ENCODE data around the gene VAV3.

DNA sequence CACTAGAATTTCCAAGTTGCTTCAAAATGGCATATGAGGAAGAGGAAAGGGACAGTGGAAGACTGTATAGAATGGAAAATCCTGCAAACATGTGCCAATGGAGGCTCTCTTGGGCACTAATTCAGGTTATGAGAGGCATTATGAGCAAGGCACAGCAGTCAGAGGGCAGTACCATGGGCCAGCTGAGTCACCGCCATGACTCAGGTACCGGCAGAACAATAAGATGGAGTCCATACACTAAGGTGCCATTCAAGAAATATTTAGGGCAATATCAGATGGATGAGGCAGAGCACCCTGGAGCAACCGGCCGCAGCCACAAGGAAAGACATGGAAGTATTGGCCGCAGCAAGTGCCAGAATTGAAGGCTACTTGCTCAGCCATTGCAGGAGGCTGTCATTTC lies 25.6 kb upstream of the VAV3 start:
- no peak for TF ChIP-seq FOSL1 (CRISPR knock-in tag; IDR thresholded peaks at IDR 0.05; ENCODE audit: borderline replicate concordance)
- TF ChIP-seq ZKSCAN1 (IDR thresholded peaks at IDR 0.05; ENCODE audit: low read length), result no peak
- no peak for TF ChIP-seq RAD21 (CRISPR knock-in tag; IDR thresholded peaks at IDR 0.05)
